GM23338 (cell line): ENCODE data around the gene DNAJC1.

Experiments used
- CREB1 ChIP-seq: fragments of 250-450 bp; sonication (Bioruptor Pico); IDR thresholded peaks from 2 replicates; pipeline ENCODE4 v1.5.0; 2020; ENCODE audit warnings: low read depth, mild to moderate bottlenecking, moderate library complexity
- CTCF ChIP-seq, 2 experiments: fragments of 200-600 bp in 1 of 2; sonication (generic) in 1 of 2; conservative IDR thresholded peaks; 2 replicates each; pipeline versions ENCODE4 v1.5.1 to v1.6.1; 2016 to 2017; ENCODE audit warnings: antibody characterized with exemption in 2 of 2, low read depth in 2 of 2, mild to moderate bottlenecking in 2 of 2, moderate library complexity in 1 of 2
- ETS1 ChIP-seq: IDR thresholded peaks from 2 replicates; pipeline ENCODE4 v1.6.1; 2016; ENCODE audit warnings: antibody characterized with exemption
- EZH2 ChIP-seq: fragments of 200-600 bp; sonication (generic); IDR thresholded peaks from one replicate; pipeline ENCODE4 v1.8.0; 2017; ENCODE audit warnings: antibody characterized with exemption, mild to moderate bottlenecking, low read depth; ENCODE audit not compliant: unreplicated experiment
- EZH2phosphoT487 ChIP-seq: fragments of 200-600 bp; sonication (generic); IDR thresholded peaks from one replicate; pipeline ENCODE4 v1.8.1; 2018; ENCODE audit warnings: antibody characterized with exemption; ENCODE audit not compliant: unreplicated experiment
- JUNB ChIP-seq: IDR thresholded peaks from one replicate; pipeline ENCODE4 v1.6.1; 2016; ENCODE audit warnings: antibody characterized with exemption; ENCODE audit not compliant: unreplicated experiment
- NANOG ChIP-seq: IDR thresholded peaks from 2 replicates; pipeline ENCODE4 v1.6.1; 2016; ENCODE audit warnings: antibody characterized with exemption, borderline replicate concordance
- POLR2AphosphoS5 ChIP-seq: IDR thresholded peaks from 2 replicates; pipeline ENCODE4 v1.6.1; 2016; ENCODE audit warnings: antibody characterized with exemption, low read depth
- REST ChIP-seq: IDR thresholded peaks from one replicate; pipeline ENCODE4 v1.6.1; 2018; ENCODE audit warnings: antibody characterized with exemption; ENCODE audit not compliant: unreplicated experiment
- STAT1 ChIP-seq: IDR thresholded peaks from one replicate; pipeline ENCODE4 v1.6.1; 2016; ENCODE audit warnings: antibody characterized with exemption; ENCODE audit not compliant: unreplicated experiment
- ZNF114 ChIP-seq: fragments of 250-450 bp; sonication (Bioruptor Pico); IDR thresholded peaks from 2 replicates; pipeline ENCODE4 v1.5.0; 2020; ENCODE audit warnings: mild to moderate bottlenecking, moderate library complexity
- ZNF331 ChIP-seq: fragments of 250-450 bp; sonication (Bioruptor Pico); IDR thresholded peaks from 2 replicates; pipeline ENCODE4 v1.5.0; 2020; ENCODE audit warnings: low read depth, mild to moderate bottlenecking, moderate library complexity
- ZNF462 ChIP-seq: fragments of 250-450 bp; sonication (Bioruptor Pico); IDR thresholded peaks from 2 replicates; pipeline ENCODE4 v1.5.0; 2020; ENCODE audit warnings: mild to moderate bottlenecking, moderate library complexity

- TF ChIP-seq CTCF (conservative IDR thresholded peaks at IDR 0.05; ENCODE audit: low read depth in 2 of 2) (no peak), ETS1 (no peak), EZH2 (no peak), JUNB (no peak), ZNF462 (0 out of 2 replicates have a peak, but pooled peaks have one; percentile 36), EZH2phosphoT487 (no peak), NANOG (peak; percentile 80; the same call in 1 of the 2 replicates), POLR2AphosphoS5 (no peak), REST (no peak), CREB1 (CRISPR knock-in tag) (no peak), STAT1 (no peak), ZNF114 (CRISPR knock-in tag) (no peak), ZNF331 (CRISPR knock-in tag) (no peak)
Measured at GRCh38 chr10:21720090-21720489, 283.4 kb downstream of the DNAJC1 start.
